K562 (cell line): ENCODE measurements around the gene PPIL1. TPM values are rescaled to one million over a fixed set of nuclear protein-coding genes. Genes with fewer than 3 reads are reported as not detected.

ENCODE experiments used
- ARHGAP35 ChIP-seq: fragments of 450-650 bp; IDR thresholded peaks from 2 replicates; pipeline ENCODE4 v1.6.1; 2018; ENCODE audit not compliant: partially characterized antibody
- C11orf30 ChIP-seq: fragments of 450-650 bp; IDR thresholded peaks from 2 replicates; pipeline ENCODE4 v1.6.1; 2016; ENCODE audit warnings: low read depth, mild to moderate bottlenecking
- CGGBP1 ChIP-seq: fragments of 250-450 bp; sonication (Bioruptor Pico); IDR thresholded peaks from 2 replicates; pipeline ENCODE4 v1.9.0; 2021; ENCODE audit warnings: mild to moderate bottlenecking
- CLOCK ChIP-seq: fragments of 250-450 bp; sonication (Bioruptor Pico); IDR thresholded peaks from 2 replicates; pipeline ENCODE4 v1.4.0; 2020; ENCODE audit warnings: mild to moderate bottlenecking, moderate library complexity, borderline replicate concordance
- GATA2 ChIP-seq: sonication (generic); formaldehyde crosslinking; IDR thresholded peaks from 2 replicates; pipeline ENCODE4 v1.4.0; 2020; ENCODE audit warnings: mild to moderate bottlenecking, missing genetic modification reagents
- GATAD2A ChIP-seq: fragments of 450-650 bp; IDR thresholded peaks from 2 replicates; pipeline ENCODE4 v1.6.1; 2017
- HDAC3 ChIP-seq: fragments of 450-650 bp; IDR thresholded peaks from 2 replicates; pipeline ENCODE4 v1.6.1; 2018; ENCODE audit warnings: borderline replicate concordance, mild to moderate bottlenecking, moderate library complexity; ENCODE audit not compliant: partially characterized antibody
- POU5F1 ChIP-seq: fragments of 150-350 bp; IDR thresholded peaks from 2 replicates; pipeline ENCODE4 v1.6.1; 2014; ENCODE audit warnings: borderline replicate concordance, low read length, low read depth, mild to moderate bottlenecking; ENCODE audit not compliant: partially characterized antibody
- RBM25 ChIP-seq: fragments of 200-400 bp; formaldehyde crosslinking; IDR thresholded peaks from 2 replicates; pipeline ENCODE4 v1.6.1; 2018; ENCODE audit warnings: low read length, low read depth, moderate library complexity; ENCODE audit not compliant: severe bottlenecking
- SIN3A ChIP-seq, 2 experiments: fragments of 150-350 bp in 1 of 2; IDR thresholded peaks; 2 replicates each; pipeline ENCODE4 v1.6.1; 2011 to 2016; ENCODE audit warnings: borderline replicate concordance in 2 of 2, low read depth in 2 of 2, low read length in 2 of 2, mild to moderate bottlenecking in 2 of 2, moderate library complexity in 2 of 2; ENCODE audit not compliant: control insufficient read depth in 1 of 2
- SMARCE1 ChIP-seq: fragments of 450-650 bp; IDR thresholded peaks from 2 replicates; pipeline ENCODE4 v1.7.1; 2016; ENCODE audit warnings: mild to moderate bottlenecking
- TCF3 ChIP-seq: sonication (generic); formaldehyde crosslinking; IDR thresholded peaks from 2 replicates; pipeline ENCODE4 v1.4.0; 2020; ENCODE audit warnings: mild to moderate bottlenecking, missing genetic modification reagents
- ZC3H8 ChIP-seq: fragments of 450-650 bp; IDR thresholded peaks from 2 replicates; pipeline ENCODE4 v1.6.1; 2017
- ZNF583 ChIP-seq: fragments of 250-450 bp; sonication (Bioruptor Pico); IDR thresholded peaks from 2 replicates; pipeline ENCODE4 v1.4.0; 2020
- polyA plus RNA-seq, 8 experiments: library from polyadenylated mRNA; depleted of rRNA in 4 of 8; stranded (reverse) in 5 of 8; unstranded in 3 of 8; fragments of >200 nt; fragmentation: Nextera tagmentation in 2 of 8; fragmentation: Illumina TruSeq in 1 of 8; extraction: Ambion mirVana in 2 of 8; extraction: Trizol in 1 of 8; gene quantifications; 2 replicates each; pipeline versions ENCODE4 v1.2.1 to v1.2.3, GENCODE V29; 2011 to 2014; ENCODE audit warnings: inconsistent platforms in 1 of 8, missing spikeins in 1 of 8
- total RNA-seq, 7 experiments: library from RNA; depleted of rRNA in 6 of 7; stranded (reverse); fragments of >200 nt in 6 of 7; fragmentation: Illumina TruSeq in 2 of 7; extraction: Trizol in 2 of 7; gene quantifications; 2 replicates each; pipeline versions ENCODE4 v1.2.1 to v1.2.3, GENCODE V29; 2011 to 2021; ENCODE audit warnings: low replicate concordance in 1 of 7
- TF ChIP-seq, protein P1 (sequence below), 2 experiments: IDR thresholded peaks in 1 of 2; conservative IDR thresholded peaks in 1 of 2; 2 replicates each; pipeline ENCODE4 v1.6.1; 2016; ENCODE audit warnings: low read depth in 2 of 2, mild to moderate bottlenecking in 1 of 2, missing compliant biosample characterization in 1 of 2, missing genetic modification characterization in 1 of 2, moderate library complexity in 1 of 2
- TF ChIP-seq, protein P2 (sequence below), 2 experiments: fragments of 150-350 bp in 1 of 2; IDR thresholded peaks; 2 replicates each; pipeline ENCODE4 v1.6.1; 2012 to 2016; ENCODE audit warnings: low read depth in 2 of 2, low read length in 2 of 2, mild to moderate bottlenecking in 1 of 2, moderate library complexity in 1 of 2

PPIL1 gene
- total and polyA plus RNA-seq, 9 of the 15 experiments (the other 6 are each of a cell fraction or from before 2014, with no cell fraction given): 65.8 to 205 (median 130) TPM

DNA sequence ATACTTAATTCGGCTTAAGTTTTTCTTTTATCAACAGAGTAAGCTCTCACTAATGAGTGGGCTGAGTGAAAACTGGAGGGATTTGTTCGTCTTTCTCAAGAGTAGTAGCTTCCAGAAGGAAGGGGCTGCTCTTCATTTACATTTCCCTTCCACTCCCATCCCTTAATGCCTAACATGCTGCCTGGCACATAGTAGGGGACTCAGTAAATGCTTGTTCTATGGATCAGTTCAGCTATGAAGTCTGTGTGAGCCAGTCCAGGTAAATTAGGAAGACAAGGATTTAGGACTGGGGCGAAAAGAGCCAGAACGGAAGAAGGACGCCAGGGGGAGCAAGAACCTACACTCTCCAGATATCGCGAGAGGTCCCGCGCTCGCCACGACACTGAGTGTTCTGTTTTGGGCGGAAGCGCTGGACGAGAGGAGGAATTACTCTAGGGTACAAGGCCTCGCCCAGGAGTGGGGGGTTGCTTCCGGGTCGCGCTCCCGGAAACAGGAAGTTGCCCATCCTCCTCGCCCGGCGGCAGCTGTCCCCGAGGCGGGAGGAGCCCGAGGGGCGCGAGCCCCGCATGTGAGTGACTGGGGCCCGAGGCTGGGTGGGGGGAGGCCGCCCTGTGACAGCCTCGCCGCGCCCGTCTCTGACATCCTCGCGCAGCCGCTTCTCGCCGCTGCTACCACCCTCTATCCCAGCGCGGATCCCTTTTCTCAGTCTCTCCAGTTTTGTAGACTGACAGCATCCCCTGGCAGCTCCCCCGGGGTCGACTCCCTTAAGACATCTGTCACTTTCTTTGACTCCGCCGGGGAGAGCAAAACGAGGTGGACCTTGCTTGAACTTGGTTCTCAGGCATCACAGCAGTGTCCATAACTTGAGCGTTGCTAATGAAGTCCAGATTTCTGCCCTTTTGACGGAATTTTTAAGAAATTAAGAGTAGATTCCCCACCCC lies 11.1 kb upstream of the PPIL1 start, which contains the start of gene C6orf89 (continued):
- TF ChIP-seq CLOCK (CRISPR knock-in tag) (0 out of 2 replicates have a peak, but pooled peaks have one; percentile 23), HDAC3 (peak; percentile 36), ARHGAP35 (peak; percentile 97), C11orf30 (peak; percentile 87), TCF3 (CRISPR knock-in tag) (peak; percentile 24; the same call in 1 of the 2 replicates), SIN3A (IDR thresholded peaks at IDR 0.05; ENCODE audit: borderline replicate concordance in 2 of 2, control insufficient read depth in 1 of 2, low read depth in 2 of 2, low read length in 2 of 2) (peak; percentile 89 to 93; a peak in 3 of 4 replicates), SMARCE1 (0 out of 2 replicates have a peak, but pooled peaks have one; percentile 40), RBM25 (peak; percentile 86), CGGBP1 (peak; percentile 78; the same call in 1 of the 2 replicates), ZC3H8 (no peak), ZNF583 (0 out of 2 replicates have a peak, but pooled peaks have one; percentile 37), POU5F1 (no peak), GATAD2A (peak; percentile 79; the same call in 1 of the 2 replicates), GATA2 (CRISPR knock-in tag) (no peak)
- TF ChIP-seq, protein P1, sequence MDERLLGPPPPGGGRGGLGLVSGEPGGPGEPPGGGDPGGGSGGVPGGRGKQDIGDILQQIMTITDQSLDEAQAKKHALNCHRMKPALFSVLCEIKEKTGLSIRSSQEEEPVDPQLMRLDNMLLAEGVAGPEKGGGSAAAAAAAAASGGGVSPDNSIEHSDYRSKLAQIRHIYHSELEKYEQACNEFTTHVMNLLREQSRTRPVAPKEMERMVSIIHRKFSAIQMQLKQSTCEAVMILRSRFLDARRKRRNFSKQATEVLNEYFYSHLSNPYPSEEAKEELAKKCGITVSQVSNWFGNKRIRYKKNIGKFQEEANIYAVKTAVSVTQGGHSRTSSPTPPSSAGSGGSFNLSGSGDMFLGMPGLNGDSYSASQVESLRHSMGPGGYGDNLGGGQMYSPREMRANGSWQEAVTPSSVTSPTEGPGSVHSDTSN (CRISPR knock-in tag; IDR thresholded peaks at IDR 0.05; ENCODE audit: low read depth): no peak
- TF ChIP-seq, protein P1 (tag; conservative IDR thresholded peaks at IDR 0.05; ENCODE audit: low read depth): 0 out of 2 replicates have a peak, but pooled peaks have one; percentile 41
- TF ChIP-seq, protein P2, sequence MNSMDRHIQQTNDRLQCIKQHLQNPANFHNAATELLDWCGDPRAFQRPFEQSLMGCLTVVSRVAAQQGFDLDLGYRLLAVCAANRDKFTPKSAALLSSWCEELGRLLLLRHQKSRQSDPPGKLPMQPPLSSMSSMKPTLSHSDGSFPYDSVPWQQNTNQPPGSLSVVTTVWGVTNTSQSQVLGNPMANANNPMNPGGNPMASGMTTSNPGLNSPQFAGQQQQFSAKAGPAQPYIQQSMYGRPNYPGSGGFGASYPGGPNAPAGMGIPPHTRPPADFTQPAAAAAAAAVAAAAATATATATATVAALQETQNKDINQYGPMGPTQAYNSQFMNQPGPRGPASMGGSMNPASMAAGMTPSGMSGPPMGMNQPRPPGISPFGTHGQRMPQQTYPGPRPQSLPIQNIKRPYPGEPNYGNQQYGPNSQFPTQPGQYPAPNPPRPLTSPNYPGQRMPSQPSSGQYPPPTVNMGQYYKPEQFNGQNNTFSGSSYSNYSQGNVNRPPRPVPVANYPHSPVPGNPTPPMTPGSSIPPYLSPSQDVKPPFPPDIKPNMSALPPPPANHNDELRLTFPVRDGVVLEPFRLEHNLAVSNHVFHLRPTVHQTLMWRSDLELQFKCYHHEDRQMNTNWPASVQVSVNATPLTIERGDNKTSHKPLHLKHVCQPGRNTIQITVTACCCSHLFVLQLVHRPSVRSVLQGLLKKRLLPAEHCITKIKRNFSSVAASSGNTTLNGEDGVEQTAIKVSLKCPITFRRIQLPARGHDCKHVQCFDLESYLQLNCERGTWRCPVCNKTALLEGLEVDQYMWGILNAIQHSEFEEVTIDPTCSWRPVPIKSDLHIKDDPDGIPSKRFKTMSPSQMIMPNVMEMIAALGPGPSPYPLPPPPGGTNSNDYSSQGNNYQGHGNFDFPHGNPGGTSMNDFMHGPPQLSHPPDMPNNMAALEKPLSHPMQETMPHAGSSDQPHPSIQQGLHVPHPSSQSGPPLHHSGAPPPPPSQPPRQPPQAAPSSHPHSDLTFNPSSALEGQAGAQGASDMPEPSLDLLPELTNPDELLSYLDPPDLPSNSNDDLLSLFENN (IDR thresholded peaks at IDR 0.05; ENCODE audit: low read depth in 2 of 2, low read length in 2 of 2): peak in 1 of 2 experiments; percentile 52; a peak in 1 of 4 replicates
